BE2C (cell line): ENCODE results near the gene EFNA2.
"Not testable (repeated sequence)": the region's sequence is repeated elsewhere in the genome, so short reads cannot be mapped to it uniquely, and the experiment has no call there.

Experiments
- DNase-seq: peaks from one replicate; pipeline ENCODE4 v3.0.0-alpha.2; 2020
- H3K27me3 ChIP-seq: fragments of 250-450 bp; sonication (Bioruptor Pico); 2 replicates; pipeline ENCODE4 v1.5.1; 2020; ENCODE audit warnings: mild to moderate bottlenecking
- H3K36me3 ChIP-seq: fragments of 250-450 bp; sonication (Bioruptor Pico); 2 replicates; pipeline ENCODE4 v1.5.1; 2020; ENCODE audit warnings: mild to moderate bottlenecking
- H3K4me1 ChIP-seq: fragments of 250-450 bp; sonication (Bioruptor Pico); 2 replicates; pipeline ENCODE4 v1.5.1; 2020
- H3K4me3 ChIP-seq: 2 replicates; pipeline ENCODE4 v1.5.1; 2011; ENCODE audit warnings: low read depth, low read length
- H3K9me3 ChIP-seq: fragments of 250-450 bp; sonication (Bioruptor Pico); 2 replicates; pipeline ENCODE4 v1.5.1; 2020
- TF ChIP-seq, protein P1 (sequence below): IDR thresholded peaks from 2 replicates; pipeline ENCODE4 v1.5.1; 2012; ENCODE audit warnings: mild to moderate bottlenecking, low read depth, low read length

Gene EFNA2

DNA sequence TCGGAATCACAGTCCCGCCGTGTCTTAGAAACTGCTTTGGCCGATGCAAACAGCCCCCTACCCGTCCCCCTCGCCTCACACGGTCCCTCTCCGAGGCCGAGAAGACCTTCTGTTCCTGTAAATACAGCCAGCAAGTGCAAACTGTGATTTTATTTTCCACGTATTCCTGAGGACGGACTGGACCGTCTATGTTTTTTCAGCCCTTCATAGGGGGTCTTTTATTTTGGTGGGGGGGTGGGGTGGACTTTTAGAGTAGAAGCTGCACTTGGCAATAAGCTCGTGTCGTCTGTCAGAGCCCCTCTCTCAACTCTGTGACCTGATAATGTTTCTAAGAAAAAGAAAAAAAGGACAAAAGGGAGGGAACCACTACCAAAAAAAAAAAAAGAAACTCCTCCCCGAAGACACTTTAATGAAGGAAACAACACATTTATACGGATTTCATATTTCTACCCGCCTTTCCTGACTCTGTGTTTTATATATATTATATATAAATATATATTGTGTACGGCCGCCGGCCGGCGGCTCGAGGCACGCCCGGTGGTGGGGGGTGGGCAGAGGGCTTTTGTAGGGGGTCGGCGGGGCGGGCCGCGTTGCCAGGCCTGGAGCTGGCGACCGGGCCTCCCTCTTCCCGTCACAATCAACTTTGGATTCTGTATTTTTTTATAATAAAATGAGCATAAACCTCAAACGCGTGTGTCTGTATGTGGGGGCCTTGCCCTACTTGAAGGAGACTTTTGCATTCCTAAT is 15.2 kb downstream of the EFNA2 start:
- no peaks in the 10 kb centered on the region for H3K36me3 ChIP-seq
- no peak for DNase-seq
- no peaks in the 10 kb centered on the region for H3K4me1 ChIP-seq
- H3K27me3 ChIP-seq = no peaks in the 10 kb centered on the region
- no peaks in the 10 kb centered on the region for H3K9me3 ChIP-seq
- H3K4me3 ChIP-seq = no peak overlapping the region
- TF ChIP-seq, protein P1, sequence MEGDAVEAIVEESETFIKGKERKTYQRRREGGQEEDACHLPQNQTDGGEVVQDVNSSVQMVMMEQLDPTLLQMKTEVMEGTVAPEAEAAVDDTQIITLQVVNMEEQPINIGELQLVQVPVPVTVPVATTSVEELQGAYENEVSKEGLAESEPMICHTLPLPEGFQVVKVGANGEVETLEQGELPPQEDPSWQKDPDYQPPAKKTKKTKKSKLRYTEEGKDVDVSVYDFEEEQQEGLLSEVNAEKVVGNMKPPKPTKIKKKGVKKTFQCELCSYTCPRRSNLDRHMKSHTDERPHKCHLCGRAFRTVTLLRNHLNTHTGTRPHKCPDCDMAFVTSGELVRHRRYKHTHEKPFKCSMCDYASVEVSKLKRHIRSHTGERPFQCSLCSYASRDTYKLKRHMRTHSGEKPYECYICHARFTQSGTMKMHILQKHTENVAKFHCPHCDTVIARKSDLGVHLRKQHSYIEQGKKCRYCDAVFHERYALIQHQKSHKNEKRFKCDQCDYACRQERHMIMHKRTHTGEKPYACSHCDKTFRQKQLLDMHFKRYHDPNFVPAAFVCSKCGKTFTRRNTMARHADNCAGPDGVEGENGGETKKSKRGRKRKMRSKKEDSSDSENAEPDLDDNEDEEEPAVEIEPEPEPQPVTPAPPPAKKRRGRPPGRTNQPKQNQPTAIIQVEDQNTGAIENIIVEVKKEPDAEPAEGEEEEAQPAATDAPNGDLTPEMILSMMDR = no peak

- TF ChIP-seq, protein P1 = no peak
- H3K4me3 ChIP-seq = no peak overlapping the region
- H3K4me1 ChIP-seq = no peaks in the 10 kb centered on the region
- no peaks in the 10 kb centered on the region for H3K9me3 ChIP-seq
- no peaks in the 10 kb centered on the region for H3K27me3 ChIP-seq
- no peaks in the 10 kb centered on the region for H3K36me3 ChIP-seq
- no peak for DNase-seq
Measured at GRCh38 chr19:1302533-1303239, 17.0 kb downstream of the EFNA2 start.

GRCh38 chr19:1304197-1304924 is 18.7 kb downstream of the EFNA2 start:
- H3K27me3 ChIP-seq = no peaks in the 10 kb centered on the region
- H3K4me3 ChIP-seq = no peak overlapping the region
- no peaks in the 10 kb centered on the region for H3K4me1 ChIP-seq
- no peak for DNase-seq
- no peaks in the 10 kb centered on the region for H3K36me3 ChIP-seq
- TF ChIP-seq, protein P1 = no peak
- H3K9me3 ChIP-seq = no peaks in the 10 kb centered on the region

- DNase-seq, H3K36me3 ChIP-seq, H3K9me3 ChIP-seq, H3K27me3 ChIP-seq, H3K4me1 ChIP-seq, H3K4me3 ChIP-seq: not testable (repeated sequence)
Measured at GRCh38 chr19:1305354-1305753, 19.7 kb downstream of the EFNA2 start.

- no peak for DNase-seq
- Histone ChIP-seq H3K4me1 (no peaks in the 10 kb centered on the region), H3K9me3 (no peaks in the 10 kb centered on the region), H3K36me3 (no peaks in the 10 kb centered on the region), H3K27me3 (no peaks in the 10 kb centered on the region), H3K4me3 (no peak overlapping the region)
- TF ChIP-seq, protein P1 = no peak
Measured at GRCh38 chr19:1307320-1307719, 21.6 kb downstream of the EFNA2 start.

GRCh38 chr19:1307755-1308303 is 22.2 kb downstream of the EFNA2 start:
- Histone ChIP-seq H3K36me3 (no peaks in the 10 kb centered on the region), H3K4me3 (no peak overlapping the region), H3K4me1 (no peaks in the 10 kb centered on the region), H3K9me3 (no peaks in the 10 kb centered on the region), H3K27me3 (no peaks in the 10 kb centered on the region)
- TF ChIP-seq, protein P1 = no peak
- no peak for DNase-seq
